Fibroblast of lung (primary cell): ENCODE measurements around the gene PDLIM3. TPM values are rescaled to one million over a fixed set of nuclear protein-coding genes. Genes with fewer than 3 reads are reported as not detected.

Source experiments
- DNase-seq, 2 donors: peaks; one replicate each; pipeline versions ENCODE4 v3.0.0 to v3.0.0-alpha.2; 2010; ENCODE audit warnings: low read depth in 2 of 2
- H2AFZ ChIP-seq: 2 replicates; pipeline ENCODE4 v1.5.1; 2012; ENCODE audit warnings: low read length, control low read depth, inconsistent platforms
- H3K27ac ChIP-seq: 2 replicates; pipeline ENCODE4 v1.5.1; 2011; ENCODE audit warnings: low read length, control low read depth; ENCODE audit not compliant: insufficient read depth
- H3K27me3 ChIP-seq: 2 replicates; pipeline ENCODE4 v1.5.1; 2011; ENCODE audit warnings: mild to moderate bottlenecking, low read length; ENCODE audit not compliant: control insufficient read depth, insufficient read depth
- H3K36me3 ChIP-seq: 2 replicates; pipeline ENCODE4 v1.5.1; 2011; ENCODE audit warnings: low read length; ENCODE audit not compliant: control insufficient read depth, insufficient read depth
- H3K4me1 ChIP-seq: 2 replicates; pipeline ENCODE4 v1.5.1; 2011; ENCODE audit warnings: low read length; ENCODE audit not compliant: control insufficient read depth, insufficient read depth; ENCODE audit errors: extremely low read depth
- H3K4me2 ChIP-seq: 2 replicates; pipeline ENCODE4 v1.5.1; 2011; ENCODE audit warnings: low read length, control low read depth; ENCODE audit not compliant: insufficient read depth; ENCODE audit errors: extremely low read depth
- H3K4me3 ChIP-seq, 4 experiments: fragments of 200-600 bp in 1 of 4; sonication (generic) in 1 of 4; replicated peaks in 1 of 4; 2 replicates each; pipeline ENCODE4 v1.5.1; 2011 to 2016; ENCODE audit warnings: low read length in 4 of 4, low read depth in 3 of 4, mild to moderate bottlenecking in 3 of 4, control low read depth in 2 of 4, inconsistent platforms in 1 of 4, mixed read lengths in 1 of 4; ENCODE audit not compliant: insufficient read depth in 1 of 4; ENCODE audit errors: control extremely low read depth in 1 of 4
- H3K79me2 ChIP-seq: 2 replicates; pipeline ENCODE4 v1.5.1; 2012; ENCODE audit warnings: mild to moderate bottlenecking, low read length, inconsistent platforms; ENCODE audit not compliant: control insufficient read depth, insufficient read depth
- H3K9ac ChIP-seq: 2 replicates; pipeline ENCODE4 v1.5.1; 2011; ENCODE audit warnings: mild to moderate bottlenecking, low read length, control low read depth; ENCODE audit not compliant: insufficient read depth
- H3K9me3 ChIP-seq: 2 replicates; pipeline ENCODE4 v1.5.1; 2012; ENCODE audit warnings: low read depth, low read length; ENCODE audit not compliant: control insufficient read depth, insufficient read depth
- H4K20me1 ChIP-seq: 2 replicates; pipeline ENCODE4 v1.5.1; 2011; ENCODE audit warnings: low read length; ENCODE audit not compliant: control insufficient read depth, insufficient read depth; ENCODE audit errors: extremely low read depth
- EZH2 ChIP-seq: IDR thresholded peaks from 2 replicates; pipeline ENCODE4 v1.5.1; 2012; ENCODE audit warnings: low read length, control low read depth, mild to moderate bottlenecking; ENCODE audit errors: missing control alignments
- polyA plus RNA-seq, 2 donors: library from polyadenylated mRNA; depleted of rRNA in 1 of 2; stranded (reverse) in 1 of 2; unstranded in 1 of 2; fragments of >200 nt; gene quantifications; 2 replicates each; pipeline ENCODE4 v1.2.1, GENCODE V29; 2011 to 2012; ENCODE audit warnings: missing spikeins in 1 of 2
- total RNA-seq: library from RNA; depleted of rRNA; stranded (reverse); fragments of >200 nt; gene quantifications from 2 replicates; pipeline ENCODE4 v1.2.1, GENCODE V29; 2014
- TF ChIP-seq, protein P1 (sequence below), 2 donors: IDR thresholded peaks in 1 of 2; conservative IDR thresholded peaks in 1 of 2; 1 replicate in 1 of 2; 2 replicates in 1 of 2; pipeline ENCODE4 v1.5.1; 2011 to 2012; ENCODE audit warnings: low read length in 2 of 2, control low read depth in 1 of 2, inconsistent platforms in 1 of 2, low read depth in 1 of 2, mild to moderate bottlenecking in 1 of 2

The PDLIM3 gene
- total and polyA plus RNA-seq, 2 donors (not counting 1 experiment from before 2014, with no cell fraction given), result 8.7 to 20.8 TPM

DNA sequence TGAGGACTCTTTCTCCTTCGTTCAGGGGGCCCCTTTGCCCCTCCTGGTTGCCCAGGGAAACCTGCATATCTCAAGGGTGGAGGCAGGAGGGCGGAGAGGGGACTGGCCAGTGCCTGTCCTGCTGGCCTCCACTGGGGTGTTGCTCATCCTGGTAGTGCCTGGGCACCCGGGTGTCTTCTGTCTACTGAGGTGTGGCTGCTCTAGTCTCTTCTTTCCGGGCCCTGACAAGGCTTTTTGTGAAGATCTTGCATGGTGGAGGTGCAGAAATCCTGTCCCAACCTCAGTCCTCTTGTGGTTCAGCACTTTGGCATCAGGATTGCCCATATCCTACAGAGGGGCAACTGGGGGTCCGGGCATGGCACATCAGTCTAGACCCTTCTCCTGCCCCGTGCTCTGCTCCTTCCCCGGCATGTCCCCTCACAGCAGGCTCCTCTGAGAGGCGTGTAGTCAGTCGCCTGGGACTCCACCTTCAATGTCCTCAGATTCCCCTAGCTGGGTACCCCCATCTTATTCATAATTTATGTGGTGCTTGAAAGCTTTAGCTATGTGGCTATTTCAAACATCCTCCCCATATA is 65.6 kb downstream of the PDLIM3 start:
- Histone ChIP-seq H3K27me3 (peaks cover 5% of the 10 kb centered on the region), H4K20me1 (no peaks in the 10 kb centered on the region), H2AFZ (no peak overlapping the region), H3K79me2 (no peaks in the 10 kb centered on the region), H3K9ac (no peak overlapping the region), H3K9me3 (no peaks in the 10 kb centered on the region), H3K4me2 (no peak overlapping the region), H3K27ac (no peak overlapping the region), H3K4me3 (no peak overlapping the region), H3K4me1 (no peaks in the 10 kb centered on the region), H3K36me3 (no peaks in the 10 kb centered on the region)
- DNase-seq, result no peak
- no peak for TF ChIP-seq EZH2
- TF ChIP-seq, protein P1, sequence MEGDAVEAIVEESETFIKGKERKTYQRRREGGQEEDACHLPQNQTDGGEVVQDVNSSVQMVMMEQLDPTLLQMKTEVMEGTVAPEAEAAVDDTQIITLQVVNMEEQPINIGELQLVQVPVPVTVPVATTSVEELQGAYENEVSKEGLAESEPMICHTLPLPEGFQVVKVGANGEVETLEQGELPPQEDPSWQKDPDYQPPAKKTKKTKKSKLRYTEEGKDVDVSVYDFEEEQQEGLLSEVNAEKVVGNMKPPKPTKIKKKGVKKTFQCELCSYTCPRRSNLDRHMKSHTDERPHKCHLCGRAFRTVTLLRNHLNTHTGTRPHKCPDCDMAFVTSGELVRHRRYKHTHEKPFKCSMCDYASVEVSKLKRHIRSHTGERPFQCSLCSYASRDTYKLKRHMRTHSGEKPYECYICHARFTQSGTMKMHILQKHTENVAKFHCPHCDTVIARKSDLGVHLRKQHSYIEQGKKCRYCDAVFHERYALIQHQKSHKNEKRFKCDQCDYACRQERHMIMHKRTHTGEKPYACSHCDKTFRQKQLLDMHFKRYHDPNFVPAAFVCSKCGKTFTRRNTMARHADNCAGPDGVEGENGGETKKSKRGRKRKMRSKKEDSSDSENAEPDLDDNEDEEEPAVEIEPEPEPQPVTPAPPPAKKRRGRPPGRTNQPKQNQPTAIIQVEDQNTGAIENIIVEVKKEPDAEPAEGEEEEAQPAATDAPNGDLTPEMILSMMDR (conservative IDR thresholded peaks at IDR 0.05 in 1 of 2, IDR thresholded peaks at IDR 0.05 in 1 of 2; ENCODE audit: low read depth in 1 of 2, low read length in 2 of 2), result no peak

DNA sequence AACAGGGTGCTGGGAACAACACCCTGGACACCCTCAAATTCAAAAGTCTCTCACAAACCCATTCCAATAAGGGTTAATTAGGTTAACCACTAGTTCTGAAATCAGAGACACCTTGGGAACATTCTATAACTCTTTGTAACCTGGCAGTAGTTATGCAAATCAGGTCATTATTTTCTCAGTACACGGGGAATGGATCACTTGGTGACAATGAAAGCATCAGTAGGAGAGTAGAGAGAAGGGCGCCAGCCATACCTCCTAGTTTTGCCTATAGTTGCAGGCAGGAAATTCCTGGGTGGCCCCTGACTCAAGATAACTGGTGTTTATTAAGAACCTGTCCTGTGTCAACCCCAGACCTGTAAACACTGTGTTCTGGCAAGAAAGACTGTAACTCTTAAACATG is 66.3 kb downstream of the PDLIM3 start:
- Histone ChIP-seq H3K4me1 (no peaks in the 10 kb centered on the region), H2AFZ (no peak overlapping the region)
- TF ChIP-seq, protein P1 (conservative IDR thresholded peaks at IDR 0.05 in 1 of 2, IDR thresholded peaks at IDR 0.05 in 1 of 2; ENCODE audit: low read depth in 1 of 2, low read length in 2 of 2), result no peak
- TF ChIP-seq EZH2, result no peak

DNA sequence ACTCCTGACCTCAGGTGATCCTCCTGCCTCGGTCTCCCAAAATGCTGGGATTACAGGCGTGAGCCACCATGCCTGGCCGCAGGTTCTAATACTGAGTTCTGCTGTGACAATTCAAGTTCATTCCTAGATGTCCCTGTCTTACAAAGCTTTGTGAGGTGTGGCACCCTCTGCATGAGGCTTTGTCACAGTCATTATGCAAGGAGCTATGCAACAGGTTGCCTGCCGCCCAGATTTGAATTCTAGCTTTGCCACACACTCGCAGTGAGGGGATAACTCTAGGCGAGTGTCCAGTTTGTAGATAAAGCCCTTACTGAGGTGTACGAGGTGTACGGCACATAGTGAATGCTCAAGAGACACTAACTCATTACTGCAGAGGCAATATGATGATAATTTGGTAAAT is 67.3 kb downstream of the PDLIM3 start:
- Histone ChIP-seq H4K20me1 (no peaks in the 10 kb centered on the region), H3K27ac (no peak overlapping the region), H3K27me3 (peaks cover 5% of the 10 kb centered on the region), H3K4me2 (no peak overlapping the region), H3K79me2 (no peaks in the 10 kb centered on the region), H3K9me3 (no peaks in the 10 kb centered on the region), H2AFZ (no peak overlapping the region), H3K9ac (no peak overlapping the region), H3K4me3 (no peak overlapping the region), H3K4me1 (no peaks in the 10 kb centered on the region), H3K36me3 (no peaks in the 10 kb centered on the region)
- DNase-seq, result no peak
- TF ChIP-seq EZH2, result no peak
- TF ChIP-seq, protein P1 (conservative IDR thresholded peaks at IDR 0.05 in 1 of 2, IDR thresholded peaks at IDR 0.05 in 1 of 2; ENCODE audit: low read depth in 1 of 2, low read length in 2 of 2), result no peak

More for the DNA sequence above, 66.3 kb downstream of the PDLIM3 start:
- no peaks in the 10 kb centered on the region for H3K36me3 ChIP-seq
- H3K9ac ChIP-seq, result no peak overlapping the region
- peaks cover 5% of the 10 kb centered on the region for H3K27me3 ChIP-seq
- H3K79me2 ChIP-seq, result no peaks in the 10 kb centered on the region
- DNase-seq, result no peak
- no peaks in the 10 kb centered on the region for H4K20me1 ChIP-seq
- no peak overlapping the region for H3K4me3 ChIP-seq
- H3K27ac ChIP-seq, result no peak overlapping the region
- no peaks in the 10 kb centered on the region for H3K9me3 ChIP-seq
- no peak overlapping the region for H3K4me2 ChIP-seq
